Measurements from ENCODE around the gene KIF1B. TPM values are rescaled to one million over a fixed set of nuclear protein-coding genes. Genes with fewer than 3 reads are reported as not detected.
"Not testable (repeated sequence)": the region's sequence is repeated elsewhere in the genome, so short reads cannot be mapped to it uniquely, and the experiment has no call there.

KIF1B gene
- total and polyA plus RNA-seq, 10 of the 15 experiments (the other 5 are each of a cell fraction or from before 2014, with no cell fraction given): 2.1 to 16.5 (median 8.7) TPM

- no peaks in the 10 kb centered on the region for H4K20me1 ChIP-seq (ENCODE audit: control insufficient read depth, insufficient read depth)
- no peak overlapping the region for H3K27ac ChIP-seq (ENCODE audit: control insufficient read depth, insufficient read depth)
- H3K4me2 ChIP-seq (ENCODE audit: control insufficient read depth, insufficient read depth): no peak overlapping the region
- no peaks in the 10 kb centered on the region for H3K79me2 ChIP-seq (ENCODE audit: control insufficient read depth, insufficient read depth, low read length)
- no peak overlapping the region for H3K9ac ChIP-seq (ENCODE audit: control insufficient read depth, insufficient read depth, low read length)
- H2AFZ ChIP-seq (ENCODE audit: control insufficient read depth, low read depth, low read length): no peak overlapping the region
- in situ Hi-C loops (cut with MboI): no loop called here
- no peaks in the 10 kb centered on the region for H3K36me3 ChIP-seq (ENCODE audit: control insufficient read depth in 2 of 2, insufficient read depth in 2 of 2, low read length in 1 of 2)
- ChIA-PET SMC1A (ENCODE audit: uncharacterized antibody, unreplicated experiment) (interaction anchor here (1.4 kb wide), 3 partner anchors 9 to 12 kb away, joined by 3 to 4 read pairs (median 3); no protein-coding TSS in a partner anchor), RAD21 (ENCODE audit: unreplicated experiment) (no interaction called here), POLR2A (interaction anchor here (0.6 kb wide), 1 partner anchor 34 kb away, joined by 5 read pairs; no protein-coding TSS in a partner anchor), CTCF (interaction anchor here (1.1 to 1.9 kb wide), 2 partner anchors 14 to 134 kb away, joined by 3 to 7 read pairs; no protein-coding TSS in a partner anchor)
- BruUV-seq (replicated peaks): no TSS peak
- DNase-seq (ENCODE audit: low read depth, low spot score) (no peak), ATAC-seq (no peak), FAIRE-seq (no peak)
- no peaks in the 10 kb centered on the region for H3K9me3 ChIP-seq (replicated peaks; ENCODE audit: control insufficient read depth, insufficient read depth, low read length)
- intact Hi-C loops (cut with micrococcal nuclease; ENCODE audit: unreplicated experiment): no loop called here
- 79% methylated on average over 7 of the region's 7 CpGs for WGBS (ENCODE audit: insufficient coverage, insufficient replicate concordance, low lambda C conversion rate, missing lambda C conversion rate)
- TF ChIP-seq MEF2A (IDR thresholded peaks at IDR 0.05; ENCODE audit: insufficient read depth, low read depth, low read length) (no peak), ETV6 (conservative IDR thresholded peaks at IDR 0.05 in 1 of 2, IDR thresholded peaks at IDR 0.05 in 1 of 2; ENCODE audit: borderline replicate concordance in 1 of 2, low read depth in 1 of 2) (no peak), CHD1 (IDR thresholded peaks at IDR 0.05; ENCODE audit: low read depth, low read length) (no peak)
- H3K4me1 ChIP-seq (ENCODE audit: control insufficient read depth, insufficient read depth, low read length): no peaks in the 10 kb centered on the region
- H3K4me3 ChIP-seq: no peak overlapping the region
- H3K27me3 ChIP-seq (replicated peaks in 1 of 2; ENCODE audit: control insufficient read depth in 2 of 2, insufficient read depth in 2 of 2, low read length in 1 of 2): no peaks in the 10 kb centered on the region; a peak in 1 of 4 replicates
These were observed 6.2 kb upstream of the KIF1B start for GRCh38 chr1:10204003-10204642.

GRCh38 chr1:10205206-10205605, 5.2 kb upstream of the KIF1B start:
- ATAC-seq; H3K4me1 ChIP-seq (ENCODE audit: control insufficient read depth, insufficient read depth, low read length); H3K4me2 ChIP-seq (ENCODE audit: control insufficient read depth, insufficient read depth); H3K79me2 ChIP-seq (ENCODE audit: control insufficient read depth, insufficient read depth, low read length); H3K27ac ChIP-seq (ENCODE audit: control insufficient read depth, insufficient read depth); H3K4me3 ChIP-seq; DNase-seq (ENCODE audit: low read depth, low spot score); in situ Hi-C loops (cut with MboI); H2AFZ ChIP-seq (ENCODE audit: control insufficient read depth, low read depth, low read length); BruUV-seq (replicated peaks); H3K27me3 ChIP-seq (replicated peaks in 1 of 2; ENCODE audit: control insufficient read depth in 2 of 2, insufficient read depth in 2 of 2, low read length in 1 of 2); H4K20me1 ChIP-seq (ENCODE audit: control insufficient read depth, insufficient read depth); intact Hi-C loops (cut with micrococcal nuclease; ENCODE audit: unreplicated experiment); H3K9me3 ChIP-seq (replicated peaks; ENCODE audit: control insufficient read depth, insufficient read depth, low read length); H3K9ac ChIP-seq (ENCODE audit: control insufficient read depth, insufficient read depth, low read length); FAIRE-seq; H3K36me3 ChIP-seq (ENCODE audit: control insufficient read depth in 2 of 2, insufficient read depth in 2 of 2, low read length in 1 of 2): not testable (repeated sequence)
- ChIA-PET CTCF (interaction anchor here (1.9 kb wide), 1 partner anchor 133 kb away, joined by 7 read pairs; no protein-coding TSS in a partner anchor), RAD21 (ENCODE audit: unreplicated experiment) (interaction anchor here (0.7 kb wide), 1 partner anchor 279 kb away, joined by 3 read pairs; no protein-coding TSS in a partner anchor), SMC1A (ENCODE audit: uncharacterized antibody, unreplicated experiment) (interaction anchor here (1.1 kb wide), 1 partner anchor 133 kb away, joined by 3 read pairs; no protein-coding TSS in a partner anchor), POLR2A (interaction anchor here (0.6 kb wide), 1 partner anchor 14 kb away, joined by 3 read pairs; no protein-coding TSS in a partner anchor)
- 44% methylated on average over 14 of the region's 14 CpGs for WGBS (ENCODE audit: insufficient coverage, insufficient replicate concordance, low lambda C conversion rate, missing lambda C conversion rate)
